GM18867 (cell line): ENCODE data around the gene PFDN2.

Experiments
- ATAC-seq: cut with Tn5 transposase; IDR thresholded peaks from one replicate; pipeline ENCODE4 v1.9.1; 2021; ENCODE audit warnings: mild to moderate bottlenecking, moderate library complexity; ENCODE audit not compliant: unreplicated experiment

PFDN2 gene

DNA sequence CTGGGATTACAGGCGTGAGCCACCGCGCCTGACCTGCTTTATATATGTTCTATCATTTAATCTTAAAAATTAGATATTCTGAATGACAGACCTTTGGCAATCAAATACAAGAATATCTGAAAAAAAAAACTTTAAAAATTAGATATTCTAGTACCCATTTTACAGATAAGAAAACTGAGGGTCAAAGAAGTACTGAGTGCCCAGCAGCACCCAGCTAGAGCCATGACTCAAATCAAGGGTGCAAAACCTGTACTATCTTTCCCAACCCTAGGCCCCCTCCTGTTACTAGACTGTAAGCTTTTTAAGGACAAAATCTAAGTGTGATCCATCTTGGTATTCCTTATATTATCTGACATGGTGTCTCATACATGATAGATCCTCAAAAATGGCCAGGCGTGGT is 56.4 kb downstream of the PFDN2 start:
- ATAC-seq, result no peak

DNA sequence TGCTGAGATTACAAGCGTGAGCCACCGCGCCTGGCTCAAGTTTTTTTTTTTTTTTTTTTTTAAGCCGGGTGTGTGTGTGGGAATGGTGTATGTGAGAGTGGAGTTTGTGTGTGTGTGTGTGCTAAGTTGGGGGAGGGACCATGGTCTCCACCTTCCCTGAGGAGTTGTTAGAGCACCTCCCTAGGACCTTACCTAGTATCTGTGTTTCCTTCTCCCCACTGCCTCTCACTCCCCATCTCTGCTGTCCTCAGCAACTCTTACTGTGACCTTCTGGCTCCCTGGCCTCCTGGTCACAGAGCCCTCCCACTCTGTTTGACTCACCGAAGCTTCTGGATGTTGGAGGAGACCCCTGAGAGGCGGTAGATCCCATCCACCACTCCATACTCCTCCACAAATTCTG is 58.5 kb downstream of the PFDN2 start:
- ATAC-seq, result no peak

DNA sequence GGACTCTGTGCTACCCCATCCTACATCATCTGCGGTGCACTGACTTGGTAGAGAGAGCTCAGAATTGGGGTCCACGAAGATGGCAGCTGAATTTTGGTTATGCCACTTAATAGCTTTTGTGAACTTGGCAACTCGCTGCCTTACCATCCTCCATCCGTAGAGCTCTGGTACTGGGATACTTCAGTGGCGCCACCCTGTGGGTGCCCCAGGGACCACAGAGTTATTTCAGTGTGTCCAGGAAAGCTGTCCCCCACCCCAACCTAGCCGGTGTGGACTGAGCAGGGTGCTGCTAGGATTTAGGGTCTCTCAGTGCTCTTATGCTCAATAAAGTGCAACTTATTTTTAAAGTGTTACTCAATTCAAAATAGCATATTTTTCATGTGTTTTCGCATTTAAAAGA is 63.0 kb downstream of the PFDN2 start:
- no peak for ATAC-seq

- ATAC-seq, result no peak
Observed at GRCh38 chr1:161054232-161054631, 63.6 kb downstream of the PFDN2 start.

- no peak for ATAC-seq
Observed at GRCh38 chr1:161052899-161053298, 64.9 kb downstream of the PFDN2 start.

- ATAC-seq, result no peak
Observed at GRCh38 chr1:161051219-161051618, 66.6 kb downstream of the PFDN2 start.
